Neuron (in vitro differentiated cells): ENCODE data around the gene CC2D2A.

Source experiments
- H2AFZ ChIP-seq: one replicate; pipeline ENCODE4 v1.6.1; 2013; ENCODE audit warnings: low read depth, mild to moderate bottlenecking, inconsistent platforms, low read length, moderate library complexity
- H3K27me3 ChIP-seq: one replicate; pipeline ENCODE4 v1.6.1; 2013; ENCODE audit warnings: low read length; ENCODE audit not compliant: insufficient read depth
- H3K36me3 ChIP-seq: one replicate; pipeline ENCODE4 v1.6.1; 2013; ENCODE audit warnings: low read length; ENCODE audit not compliant: insufficient read depth
- H3K4me1 ChIP-seq: one replicate; pipeline ENCODE4 v1.6.1; 2013; ENCODE audit warnings: low read length; ENCODE audit not compliant: insufficient read depth
- H3K4me3 ChIP-seq: 2 replicates; pipeline ENCODE4 v1.5.1; 2013; ENCODE audit warnings: mild to moderate bottlenecking, low read length, moderate library complexity
- H3K9me3 ChIP-seq: one replicate; pipeline ENCODE4 v1.6.1; 2013; ENCODE audit warnings: low read length

Gene CC2D2A

DNA sequence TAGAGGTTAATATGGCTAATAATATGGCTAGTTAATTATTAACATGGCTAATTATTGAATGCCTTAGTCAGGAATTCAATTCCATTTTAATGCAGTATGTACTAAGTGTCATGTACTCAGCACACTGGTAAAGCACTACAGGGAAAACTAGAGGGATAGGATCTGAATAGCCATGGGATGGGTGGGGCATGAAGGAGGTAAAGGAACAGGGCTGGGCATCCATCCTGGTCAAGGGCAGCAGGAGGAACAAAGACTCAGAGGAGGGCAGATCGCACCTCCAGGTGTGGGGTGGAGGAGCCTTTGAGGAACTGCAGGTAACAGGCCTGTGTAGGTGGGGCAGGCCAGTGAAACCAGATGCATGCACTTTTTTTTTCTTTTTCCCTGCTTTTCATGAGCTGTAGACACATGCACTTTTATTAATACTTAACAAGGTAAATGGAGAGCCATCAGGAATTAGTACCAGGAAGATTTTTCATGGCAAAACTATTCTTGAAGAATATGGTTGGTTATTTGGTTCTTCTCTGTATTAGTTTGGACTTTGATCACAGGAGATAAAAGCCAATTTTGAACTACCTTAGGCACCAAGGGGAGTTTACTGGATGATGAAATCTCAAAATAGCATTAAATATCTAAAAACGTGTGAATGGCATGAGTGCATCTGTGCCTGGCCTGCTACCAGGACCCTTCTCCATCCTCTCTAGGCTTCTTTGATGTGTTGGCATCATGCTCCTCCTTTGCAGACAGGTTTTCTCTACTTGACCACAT, 88.3 kb downstream of the CC2D2A start:
- H3K27me3 ChIP-seq: no peaks in the 10 kb centered on the region
- H2AFZ ChIP-seq: no peak overlapping the region
- no peaks in the 10 kb centered on the region for H3K4me1 ChIP-seq
- no peak overlapping the region for H3K4me3 ChIP-seq
- no peaks in the 10 kb centered on the region for H3K9me3 ChIP-seq
- peaks cover 28% of the 10 kb centered on the region for H3K36me3 ChIP-seq

DNA sequence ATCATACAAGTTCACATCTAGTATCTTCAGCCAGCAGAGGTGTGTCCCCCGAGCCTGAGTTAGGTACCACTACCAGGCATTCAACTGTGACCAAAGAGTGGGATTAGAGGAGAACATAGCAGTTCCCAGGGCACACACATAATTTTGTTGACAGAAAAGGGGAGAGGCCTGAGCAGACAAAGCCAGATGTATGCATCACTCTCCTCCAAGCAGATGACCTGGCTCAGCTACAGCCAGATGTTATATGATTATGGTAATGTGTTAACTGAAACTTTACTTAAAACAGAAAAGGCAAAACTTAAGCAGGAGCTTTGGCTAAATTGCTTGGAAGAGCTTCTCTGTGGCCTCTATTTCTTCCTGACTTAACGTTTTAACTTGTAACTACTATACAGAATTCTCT, 88.9 kb downstream of the CC2D2A start:
- no peaks in the 10 kb centered on the region for H3K27me3 ChIP-seq
- H3K36me3 ChIP-seq: peaks cover 31% of the 10 kb centered on the region
- no peaks in the 10 kb centered on the region for H3K4me1 ChIP-seq
- no peak overlapping the region for H2AFZ ChIP-seq
- H3K4me3 ChIP-seq: no peak overlapping the region
- H3K9me3 ChIP-seq: no peaks in the 10 kb centered on the region

DNA sequence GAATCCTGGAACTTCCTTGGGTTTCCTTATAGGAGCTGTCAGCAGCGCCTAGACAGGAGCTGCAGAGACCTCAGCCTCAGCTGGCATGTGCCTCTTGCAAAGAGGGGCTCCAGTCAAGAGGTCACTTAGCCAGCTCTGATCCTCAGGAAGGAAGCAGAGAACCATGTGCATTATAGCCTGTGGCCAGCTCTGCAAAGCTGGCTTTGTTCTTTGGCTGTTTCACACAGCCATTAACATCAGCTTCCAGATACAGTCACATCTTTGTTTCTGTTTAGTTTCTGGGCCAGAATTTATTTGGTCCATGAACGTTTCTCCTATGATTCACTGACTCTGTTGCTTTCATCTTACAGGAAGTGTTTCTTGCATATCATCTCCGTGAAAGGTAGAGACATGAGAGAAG, 92.4 kb downstream of the CC2D2A start:
- peaks cover 29% of the 10 kb centered on the region for H3K36me3 ChIP-seq
- no peaks in the 10 kb centered on the region for H3K9me3 ChIP-seq
- no peaks in the 10 kb centered on the region for H3K4me1 ChIP-seq
- H2AFZ ChIP-seq: no peak overlapping the region
- H3K27me3 ChIP-seq: no peaks in the 10 kb centered on the region
- H3K4me3 ChIP-seq: no peak overlapping the region

DNA sequence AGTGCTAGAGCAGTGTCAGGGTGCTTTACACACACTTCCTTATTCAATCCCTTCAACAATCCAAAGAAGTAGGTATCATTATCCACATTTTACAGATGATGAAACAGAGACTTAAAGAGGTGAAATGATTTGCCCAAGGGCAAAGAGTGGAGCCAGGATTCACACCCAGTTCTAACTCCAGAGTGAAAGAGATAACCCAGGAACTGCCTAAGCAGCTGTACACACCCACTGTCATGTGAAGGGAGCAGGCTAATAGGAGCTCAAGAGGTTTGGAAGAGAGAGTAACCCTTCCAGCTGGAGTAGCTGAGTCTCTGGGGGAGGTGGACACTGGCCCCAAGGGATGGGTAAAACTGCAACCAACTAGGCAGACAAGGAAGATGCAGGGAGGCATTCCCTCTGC, 92.9 kb downstream of the CC2D2A start:
- H3K36me3 ChIP-seq: peaks cover 27% of the 10 kb centered on the region
- no peaks in the 10 kb centered on the region for H3K4me1 ChIP-seq
- no peak overlapping the region for H2AFZ ChIP-seq
- H3K4me3 ChIP-seq: no peak overlapping the region
- no peaks in the 10 kb centered on the region for H3K9me3 ChIP-seq
- no peaks in the 10 kb centered on the region for H3K27me3 ChIP-seq

DNA sequence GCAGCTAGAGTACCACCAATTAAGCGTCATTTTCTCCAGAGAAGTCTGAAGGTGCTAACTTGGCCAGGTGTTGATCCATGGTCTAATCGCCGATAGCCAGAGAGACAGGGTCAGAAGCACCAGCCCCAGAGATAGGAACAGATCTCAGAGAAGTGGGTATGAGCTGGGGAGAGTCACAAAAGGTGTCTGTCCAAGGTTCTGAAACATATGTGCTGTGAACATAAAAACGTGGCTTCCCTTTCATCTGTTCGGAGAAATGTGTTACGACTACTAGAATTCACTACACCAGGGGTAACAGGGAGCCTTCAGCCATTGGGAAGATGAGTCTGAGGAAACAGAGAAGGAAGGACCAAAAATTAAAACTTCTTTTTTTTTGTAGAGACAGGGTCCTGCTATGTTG, 94.2 kb downstream of the CC2D2A start:
- Histone ChIP-seq H3K36me3 (peaks cover 38% of the 10 kb centered on the region), H3K4me3 (no peak overlapping the region), H3K27me3 (no peaks in the 10 kb centered on the region), H3K9me3 (no peaks in the 10 kb centered on the region), H2AFZ (no peak overlapping the region), H3K4me1 (no peaks in the 10 kb centered on the region)

DNA sequence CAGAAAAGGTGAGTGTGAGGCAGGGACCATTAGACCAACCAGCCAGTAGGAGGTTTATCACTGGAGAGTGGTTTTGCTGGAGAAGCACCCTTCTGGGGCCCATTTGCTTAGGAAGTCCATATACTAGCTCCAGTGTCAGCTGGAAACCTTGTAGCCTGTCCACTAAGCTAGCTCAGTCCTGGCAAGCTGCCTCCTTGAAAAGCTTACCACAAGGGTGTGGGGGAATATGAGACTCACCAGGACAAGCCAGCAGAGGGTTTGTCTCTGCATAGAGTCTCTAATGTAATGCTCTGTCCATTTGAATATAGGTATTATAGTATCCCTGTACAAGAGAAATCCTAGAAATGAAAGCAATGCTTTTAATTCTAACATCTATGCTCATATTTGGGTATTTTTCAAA, 99.1 kb downstream of the CC2D2A start:
- Histone ChIP-seq H3K4me1 (no peaks in the 10 kb centered on the region), H3K36me3 (peaks cover 35% of the 10 kb centered on the region)

DNA sequence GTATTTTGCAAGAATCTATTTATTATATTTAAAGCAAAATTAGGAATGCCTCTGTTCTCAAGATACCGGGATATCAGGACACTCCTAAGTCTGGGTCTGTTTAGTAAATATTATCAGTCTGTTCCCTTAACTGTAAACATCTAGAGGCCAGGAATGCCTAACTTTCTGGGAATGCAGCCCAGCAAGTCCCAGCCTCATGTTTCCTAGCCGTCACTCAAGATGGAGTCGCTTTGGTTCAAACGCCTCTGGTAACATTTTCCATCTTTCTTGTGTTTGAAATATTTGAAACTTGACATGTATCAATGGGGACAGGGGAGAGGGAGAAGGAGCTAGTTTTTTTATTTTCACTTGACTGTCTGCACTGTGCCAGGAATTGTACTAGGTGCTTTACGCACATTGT, 100.1 kb downstream of the CC2D2A start:
- Histone ChIP-seq H2AFZ (no peak overlapping the region), H3K36me3 (peaks cover 31% of the 10 kb centered on the region), H3K4me3 (no peak overlapping the region), H3K9me3 (peaks cover 2% of the 10 kb centered on the region), H3K4me1 (no peaks in the 10 kb centered on the region), H3K27me3 (no peaks in the 10 kb centered on the region)

More for the DNA sequence above, 99.1 kb downstream of the CC2D2A start:
- H2AFZ ChIP-seq: no peak overlapping the region
- H3K27me3 ChIP-seq: no peaks in the 10 kb centered on the region
- H3K4me3 ChIP-seq: no peak overlapping the region
- peaks cover 2% of the 10 kb centered on the region for H3K9me3 ChIP-seq

DNA sequence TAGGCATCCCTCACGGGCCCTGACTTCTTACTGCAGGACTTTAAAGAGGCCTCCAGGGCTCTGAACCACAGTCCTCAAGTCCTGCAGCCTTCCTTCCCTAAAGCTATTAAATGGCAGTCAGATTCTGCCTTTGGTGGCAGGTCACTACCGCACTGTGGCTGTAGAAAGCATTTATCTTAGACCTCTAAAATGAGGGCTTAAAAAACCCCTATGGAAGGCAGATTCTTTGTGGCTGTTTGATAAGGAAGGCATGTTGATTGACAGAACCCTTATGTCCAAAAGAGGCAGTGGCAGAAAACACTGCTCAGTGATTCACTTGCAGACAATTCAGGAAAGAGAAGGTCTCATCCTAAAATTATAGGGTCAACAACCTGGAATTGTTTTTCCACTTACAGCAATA, 106.3 kb downstream of the CC2D2A start:
- no peak overlapping the region for H3K4me3 ChIP-seq
- peaks cover 11% of the 10 kb centered on the region for H3K36me3 ChIP-seq
- no peaks in the 10 kb centered on the region for H3K4me1 ChIP-seq
- H3K27me3 ChIP-seq: no peaks in the 10 kb centered on the region
- H2AFZ ChIP-seq: no peak overlapping the region
- peaks cover 2% of the 10 kb centered on the region for H3K9me3 ChIP-seq

DNA sequence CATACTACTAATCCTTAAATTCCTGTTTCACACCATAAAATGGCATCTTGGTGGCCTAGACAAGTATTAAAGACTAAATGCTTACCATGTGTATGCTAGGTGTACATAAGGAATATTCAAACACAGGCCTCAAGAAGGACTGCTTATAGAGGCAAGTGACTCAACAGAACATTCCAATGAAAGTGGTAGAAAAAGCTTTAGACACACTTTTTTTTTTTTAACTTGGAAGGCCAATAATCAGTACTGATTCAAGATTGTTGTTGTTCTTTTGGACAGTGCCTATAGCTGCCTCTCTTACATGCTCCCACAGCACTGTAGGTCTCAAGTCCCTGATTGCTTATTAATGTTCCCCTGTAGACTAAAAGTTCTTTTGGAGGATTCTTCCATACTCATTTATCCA, 107.8 kb downstream of the CC2D2A start:
- H3K27me3 ChIP-seq: no peaks in the 10 kb centered on the region
- H3K4me3 ChIP-seq: no peak overlapping the region
- H3K4me1 ChIP-seq: no peaks in the 10 kb centered on the region
- peaks cover 10% of the 10 kb centered on the region for H3K36me3 ChIP-seq
- peaks cover 2% of the 10 kb centered on the region for H3K9me3 ChIP-seq
- H2AFZ ChIP-seq: no peak overlapping the region

DNA sequence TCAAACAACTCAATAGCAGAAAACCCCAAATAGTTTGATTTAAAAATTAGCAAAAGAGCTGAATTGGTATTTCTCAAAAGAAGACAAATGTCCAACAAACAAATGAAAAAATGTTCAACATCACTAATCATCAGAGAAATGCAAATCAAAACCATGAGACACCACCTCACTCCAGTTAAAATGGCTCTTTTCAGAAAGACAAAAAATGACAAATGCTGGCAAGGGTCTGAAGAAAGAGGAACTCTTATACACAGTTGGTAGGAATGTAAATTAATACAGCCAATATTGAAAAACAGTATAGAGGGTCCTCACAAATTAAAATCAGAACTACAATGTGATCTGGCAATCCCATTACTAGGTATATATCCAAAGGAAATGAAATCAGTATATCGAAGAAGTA, 115.1 kb downstream of the CC2D2A start:
- H3K36me3 ChIP-seq: peaks cover 16% of the 10 kb centered on the region
- H3K4me1 ChIP-seq: no peaks in the 10 kb centered on the region
- no peak overlapping the region for H2AFZ ChIP-seq
- no peak overlapping the region for H3K4me3 ChIP-seq
- H3K9me3 ChIP-seq: peaks cover 6% of the 10 kb centered on the region
- H3K27me3 ChIP-seq: no peaks in the 10 kb centered on the region

DNA sequence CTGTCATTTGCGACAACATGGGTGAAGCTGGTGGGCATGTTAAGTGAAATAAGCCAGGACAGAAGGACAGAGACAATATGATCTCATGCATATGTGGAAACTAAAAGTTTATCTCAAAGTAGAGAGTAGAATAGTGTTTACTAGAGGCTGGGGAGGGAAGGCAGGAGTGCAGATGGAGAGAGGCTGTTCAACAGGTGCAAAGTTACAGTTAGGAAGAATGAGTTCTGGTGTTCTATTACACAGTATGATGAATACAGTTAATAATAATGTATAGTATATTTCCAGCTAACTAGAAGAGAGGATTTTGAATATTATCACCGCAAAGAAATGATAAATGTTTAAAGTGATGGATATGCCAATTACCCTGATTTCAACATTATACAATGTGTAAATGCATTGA, 115.6 kb downstream of the CC2D2A start:
- no peaks in the 10 kb centered on the region for H3K27me3 ChIP-seq
- H3K4me3 ChIP-seq: no peak overlapping the region
- H3K4me1 ChIP-seq: no peaks in the 10 kb centered on the region

DNA sequence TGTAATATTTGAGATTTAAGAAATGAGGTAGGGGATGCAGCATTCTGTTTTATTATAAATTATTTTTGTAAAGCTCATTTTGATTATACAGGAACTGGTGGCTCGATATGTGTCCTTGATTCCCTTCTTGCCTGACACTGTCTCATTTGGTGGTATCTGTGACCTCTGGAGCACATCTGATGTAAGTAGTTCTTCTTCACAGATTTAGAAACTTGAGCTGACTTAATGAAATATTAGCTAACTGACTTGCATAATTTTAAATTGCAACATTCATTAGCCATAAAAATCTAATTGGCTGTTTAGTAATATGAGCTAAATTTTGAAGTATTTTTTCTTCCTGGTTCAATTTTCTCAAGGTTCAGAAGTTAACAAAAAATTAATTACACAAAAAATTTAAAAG, 116.4 kb downstream of the CC2D2A start:
- no peaks in the 10 kb centered on the region for H3K4me1 ChIP-seq

More for the DNA sequence above, 115.6 kb downstream of the CC2D2A start:
- Histone ChIP-seq H3K36me3 (peaks cover 14% of the 10 kb centered on the region), H2AFZ (no peak overlapping the region), H3K9me3 (peaks cover 6% of the 10 kb centered on the region)

DNA sequence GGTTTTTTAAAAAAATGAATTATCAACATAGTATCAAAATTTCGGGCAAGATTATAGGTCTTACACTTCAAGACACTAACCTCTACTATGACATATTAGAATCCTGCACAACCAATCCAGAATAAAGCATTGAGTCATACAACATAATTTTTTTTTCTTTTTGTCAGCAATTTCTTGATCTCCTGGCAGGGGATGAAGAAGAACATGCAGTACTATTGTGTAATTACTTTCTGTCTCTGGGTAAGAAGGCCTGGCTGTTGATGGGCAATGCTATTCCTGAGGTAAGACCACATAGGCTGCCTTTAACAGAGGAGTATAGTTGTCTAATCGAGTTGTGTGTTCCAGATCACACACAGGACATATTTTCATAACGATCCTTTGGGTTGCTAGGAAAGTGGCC, 118.0 kb downstream of the CC2D2A start:
- H3K4me1 ChIP-seq: no peaks in the 10 kb centered on the region

More for the DNA sequence above, 116.4 kb downstream of the CC2D2A start:
- Histone ChIP-seq H3K36me3 (peaks cover 16% of the 10 kb centered on the region), H3K27me3 (no peaks in the 10 kb centered on the region), H2AFZ (no peak overlapping the region), H3K9me3 (peaks cover 6% of the 10 kb centered on the region), H3K4me3 (no peak overlapping the region)

DNA sequence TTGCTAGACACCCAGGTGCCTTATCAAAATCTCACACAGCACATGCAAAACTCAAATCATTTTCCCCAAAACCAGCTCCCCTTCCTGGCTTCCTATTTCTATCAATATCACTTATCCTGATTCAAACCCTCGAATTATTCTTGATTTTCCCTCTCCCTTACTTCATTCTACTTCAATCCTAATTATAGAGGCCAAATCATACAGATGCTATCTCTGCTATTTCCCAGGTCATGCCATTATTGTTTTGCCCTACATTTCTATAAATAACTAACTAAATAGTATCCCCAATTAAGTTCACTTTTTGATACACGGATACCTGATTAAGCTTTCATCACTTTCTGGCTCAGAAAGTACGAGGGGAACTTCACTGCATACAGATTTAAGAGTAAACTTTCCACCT, 123.1 kb downstream of the CC2D2A start:
- no peaks in the 10 kb centered on the region for H3K4me1 ChIP-seq
- peaks cover 2% of the 10 kb centered on the region for H3K9me3 ChIP-seq
- no peak overlapping the region for H3K4me3 ChIP-seq
- H2AFZ ChIP-seq: no peak overlapping the region
- H3K36me3 ChIP-seq: peaks cover 13% of the 10 kb centered on the region
- H3K27me3 ChIP-seq: no peaks in the 10 kb centered on the region

More for the DNA sequence above, 118.0 kb downstream of the CC2D2A start:
- peaks cover 14% of the 10 kb centered on the region for H3K36me3 ChIP-seq
- H2AFZ ChIP-seq: no peak overlapping the region
- H3K4me3 ChIP-seq: no peak overlapping the region
- peaks cover 6% of the 10 kb centered on the region for H3K9me3 ChIP-seq
- no peaks in the 10 kb centered on the region for H3K27me3 ChIP-seq
